Lower leg skin (tissue), 3 donors: ENCODE results near the gene ATP6V1G2.

Experiments
- CTCF ChIP-seq, 3 donors: fragments of 450-650 bp; IDR thresholded peaks; one replicate each; pipeline ENCODE4 v1.5.1; 2016; ENCODE audit warnings: antibody characterized with exemption in 3 of 3, mild to moderate bottlenecking in 3 of 3, moderate library complexity in 2 of 3
- POLR2A ChIP-seq, 2 donors: fragments of 450-650 bp; IDR thresholded peaks; one replicate each; pipeline ENCODE4 v1.6.1; 2016 to 2017; ENCODE audit warnings: antibody characterized with exemption in 2 of 2, mild to moderate bottlenecking in 1 of 2, moderate library complexity in 1 of 2

GRCh38 chr6:31541658-31542521 is 4.5 kb downstream of the ATP6V1G2 start, which contains the start of gene DDX39B:
- no peak for TF ChIP-seq CTCF (IDR thresholded peaks at IDR 0.05)
- peak in 1 of 2 donors; percentile 77 for TF ChIP-seq POLR2A (IDR thresholded peaks at IDR 0.05)
